T47D (cell line): ENCODE data around the gene LSS.
"Not testable (repeated sequence)": the region's sequence is repeated elsewhere in the genome, so short reads cannot be mapped to it uniquely, and the experiment has no call there.

Source experiments
- DNase-seq, 2 experiments: peaks; one replicate each; pipeline versions ENCODE4 v3.0.0 to v3.0.0-alpha.2; 2011 to 2012; ENCODE audit warnings: low read depth in 1 of 2, low spot score in 1 of 2
- JUND ChIP-seq: IDR thresholded peaks from 2 replicates; pipeline ENCODE4 v1.6.1; 2012; ENCODE audit warnings: low read depth
- in situ Hi-C: cut with HindIII; loops from 2 replicates; pipeline ENCODE4 v1.10.0; 2016; ENCODE audit warnings: low sequenced_read_pairs, low pct_unique_long_range_greater_than_20kb

Gene LSS

DNA sequence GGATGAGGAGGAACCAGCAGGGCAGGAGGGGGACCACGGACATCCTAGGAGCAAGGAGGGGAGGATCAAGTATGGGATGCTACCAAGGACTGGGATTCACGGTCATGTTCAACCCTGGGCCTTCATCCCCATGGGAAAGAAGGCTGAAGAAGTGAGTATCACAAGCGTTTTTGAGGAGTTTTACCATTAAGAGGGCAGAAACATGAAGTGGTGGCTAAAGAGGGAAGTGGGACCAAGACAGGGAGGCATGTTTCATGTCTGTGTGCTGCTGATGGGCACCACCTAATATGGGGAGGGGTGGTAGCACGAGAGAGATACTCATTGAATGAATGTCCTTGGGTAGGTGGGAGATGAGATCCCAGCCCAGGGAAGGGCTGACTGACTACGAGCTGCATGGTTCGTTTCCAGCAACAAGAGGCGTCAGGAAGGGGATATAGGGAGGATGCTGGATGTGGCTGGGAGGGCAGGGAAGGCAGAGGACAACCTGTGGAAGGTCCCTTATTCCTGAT lies 11.3 kb upstream of the LSS start:
- no peak for DNase-seq
- in situ Hi-C loops: no loop called here
- no peak for TF ChIP-seq JUND

- DNase-seq: no peak
- in situ Hi-C loops: no loop called here
- TF ChIP-seq JUND: no peak
Measured at GRCh38 chr21:46237474-46237873, 8.9 kb upstream of the LSS start.

GRCh38 chr21:46234436-46234950 lies 5.9 kb upstream of the LSS start:
- no peak for DNase-seq
- TF ChIP-seq JUND: no peak
- in situ Hi-C loops: no loop called here

GRCh38 chr21:46229923-46230260 lies 1.3 kb upstream of the LSS start:
- in situ Hi-C loops: no loop called here
- no peak for TF ChIP-seq JUND
- no peak for DNase-seq

DNA sequence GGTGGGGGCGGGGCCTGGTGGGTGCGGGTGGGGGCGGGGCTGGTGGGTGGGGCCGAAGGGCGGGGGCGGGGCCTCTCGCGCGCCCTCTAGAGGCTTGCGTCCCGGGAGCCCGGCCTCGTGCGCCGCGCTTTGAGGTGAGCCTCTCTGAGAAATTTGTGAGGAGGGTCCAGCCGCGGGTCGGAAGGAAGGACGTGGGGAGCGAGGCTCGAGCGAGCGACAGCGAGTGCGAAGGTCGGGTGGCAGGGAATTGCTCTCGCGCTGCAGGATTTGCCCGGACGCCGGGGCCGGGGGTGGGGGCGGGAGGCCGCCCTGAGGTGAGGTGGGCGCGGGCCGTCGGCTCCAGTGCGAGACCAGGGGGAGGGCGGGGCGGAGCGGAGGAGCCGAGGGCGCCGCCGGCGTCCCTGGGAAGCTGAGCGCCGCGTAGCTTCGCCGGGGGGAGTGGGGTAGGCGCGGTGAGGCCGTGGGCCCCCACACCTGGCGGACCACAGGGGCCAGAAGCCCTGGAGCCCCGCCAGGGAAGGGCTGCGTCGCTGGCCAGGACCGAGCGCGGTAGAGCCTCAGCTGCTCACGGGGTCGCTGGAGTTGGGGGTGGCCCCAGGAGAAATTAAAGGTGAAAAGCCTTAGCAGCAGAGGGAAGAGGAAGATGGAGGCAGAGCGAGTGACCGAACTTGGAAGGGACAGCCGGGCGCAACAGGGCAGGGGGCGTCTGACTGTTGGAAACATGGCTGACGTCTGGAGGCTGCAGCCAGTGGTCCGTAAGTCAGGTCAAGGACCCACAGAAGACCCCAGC lies 754 bp upstream of the LSS start:
- in situ Hi-C loops: no loop called here
- DNase-seq: peak in 1 of 2 experiments; percentile 26
- TF ChIP-seq JUND: no peak

- no peak for DNase-seq
- no peak for TF ChIP-seq JUND
- in situ Hi-C loops: no loop called here
Measured at GRCh38 chr21:46227811-46228344, 696 bp downstream of the LSS start.

- DNase-seq: no peak
- no peak for TF ChIP-seq JUND
- in situ Hi-C loops: no loop called here
Measured at GRCh38 chr21:46226920-46227599, 1.5 kb downstream of the LSS start.

DNA sequence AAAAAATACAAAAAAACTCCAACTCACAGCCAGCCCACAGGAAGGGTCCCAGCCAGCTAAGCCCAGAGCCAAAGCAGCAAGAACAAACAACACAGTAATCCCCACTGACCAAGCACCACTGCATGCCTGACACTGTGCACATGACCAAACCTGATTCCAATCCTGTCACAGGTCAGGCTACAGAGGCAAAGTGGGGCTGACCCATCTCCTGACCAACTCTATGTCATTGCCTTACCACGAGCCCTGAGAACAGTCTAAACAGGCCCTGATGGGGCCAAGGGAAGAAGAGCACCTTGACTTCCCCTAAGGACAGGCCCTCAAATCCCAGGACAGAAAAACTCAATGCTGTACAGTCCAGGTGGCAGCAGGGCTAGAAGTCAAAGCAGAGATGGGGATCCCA lies 2.4 kb downstream of the LSS start:
- DNase-seq: peak in 1 of 2 experiments; percentile 13
- TF ChIP-seq JUND: no peak
- in situ Hi-C loops: no loop called here

GRCh38 chr21:46223661-46224060 lies 4.9 kb downstream of the LSS start:
- in situ Hi-C loops, DNase-seq: not testable (repeated sequence)

- TF ChIP-seq JUND: no peak
- in situ Hi-C loops: no loop called here
- DNase-seq: no peak
Measured at GRCh38 chr21:46223217-46223616, 5.4 kb downstream of the LSS start.

DNA sequence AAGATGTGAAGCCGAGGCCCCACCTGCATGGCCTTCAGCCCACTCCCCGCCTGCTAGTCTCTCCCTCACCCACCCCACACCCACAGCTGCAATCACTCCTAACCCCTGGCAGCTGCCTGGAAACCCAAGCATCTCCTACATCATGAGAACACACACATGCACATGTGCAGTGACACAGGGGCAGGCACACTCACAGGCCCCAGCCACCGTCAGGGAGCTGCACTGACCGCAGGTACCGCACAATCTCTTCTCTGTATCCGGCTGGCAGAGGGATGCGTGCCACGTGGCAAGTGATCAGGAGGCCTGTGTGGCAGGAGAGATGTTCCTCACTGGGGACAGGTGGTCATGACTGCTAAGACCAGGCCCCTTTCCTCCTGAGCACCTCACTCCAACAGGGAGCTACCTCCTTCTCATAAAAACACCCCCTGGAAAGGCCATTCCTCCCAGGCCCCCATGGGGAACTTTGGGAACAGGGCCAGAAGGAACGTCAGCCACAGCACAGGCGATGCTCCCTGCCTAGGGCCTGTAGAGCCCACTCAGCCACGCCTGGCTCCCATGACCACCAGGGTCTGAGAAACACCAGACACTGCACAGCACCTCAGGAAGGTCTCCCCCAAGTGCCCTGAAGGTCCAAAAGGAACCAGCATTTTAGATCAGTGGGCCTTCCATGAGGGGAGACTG lies 6.0 kb downstream of the LSS start:
- DNase-seq: no peak
- in situ Hi-C loops: no loop called here

GRCh38 chr21:46221664-46222435 lies 6.7 kb downstream of the LSS start:
- no peak for TF ChIP-seq JUND
- in situ Hi-C loops: no loop called here
- DNase-seq: no peak

More for the DNA sequence above, 6.0 kb downstream of the LSS start:
- TF ChIP-seq JUND: no peak
